Measurements from ENCODE around the gene VWA8. TPM values are rescaled to one million over a fixed set of nuclear protein-coding genes. Genes with fewer than 3 reads are reported as not detected.

Gene VWA8
- total and polyA plus RNA-seq, 4 donors = 7.1 to 50.3 (median 12.4) TPM

- H3K4me3 ChIP-seq (ENCODE audit: low read depth in 1 of 3, low read length in 3 of 3) = no peak overlapping the region
- H3K9me3 ChIP-seq (ENCODE audit: control insufficient read depth in 4 of 4, low read length in 3 of 4) = no peaks in the 10 kb centered on the region
- H3K36me3 ChIP-seq (ENCODE audit: control insufficient read depth in 4 of 4, insufficient read depth in 3 of 4, low read depth in 1 of 4, low read length in 3 of 4) = no peaks in the 10 kb centered on the region
- no peak for DNase-seq (ENCODE audit: low spot score)
- H3K4me1 ChIP-seq (ENCODE audit: control insufficient read depth in 4 of 4, insufficient read depth in 4 of 4, low read length in 3 of 4) = peaks cover 0 to 16% (median 9%) of the 10 kb centered on the region in 4 donors
- peak overlapping the region; percentile 56 to 82 for H3K27ac ChIP-seq (ENCODE audit: low read depth in 1 of 2, low read length in 2 of 2)
- no peaks in the 10 kb centered on the region for H3K27me3 ChIP-seq (ENCODE audit: control insufficient read depth in 4 of 4, insufficient read depth in 4 of 4, low read length in 3 of 4)
- TF ChIP-seq GABPA (IDR thresholded peaks at IDR 0.05 in 1 of 2, conservative IDR thresholded peaks at IDR 0.05 in 1 of 2) (no peak), JUND (IDR thresholded peaks at IDR 0.05) (no peak), RAD21 (IDR thresholded peaks at IDR 0.05) (no peak), FOXA2 (IDR thresholded peaks at IDR 0.05) (no peak), EGR1 (IDR thresholded peaks at IDR 0.05; ENCODE audit: low read depth in 2 of 2) (no peak)
- TF ChIP-seq, protein P1, sequence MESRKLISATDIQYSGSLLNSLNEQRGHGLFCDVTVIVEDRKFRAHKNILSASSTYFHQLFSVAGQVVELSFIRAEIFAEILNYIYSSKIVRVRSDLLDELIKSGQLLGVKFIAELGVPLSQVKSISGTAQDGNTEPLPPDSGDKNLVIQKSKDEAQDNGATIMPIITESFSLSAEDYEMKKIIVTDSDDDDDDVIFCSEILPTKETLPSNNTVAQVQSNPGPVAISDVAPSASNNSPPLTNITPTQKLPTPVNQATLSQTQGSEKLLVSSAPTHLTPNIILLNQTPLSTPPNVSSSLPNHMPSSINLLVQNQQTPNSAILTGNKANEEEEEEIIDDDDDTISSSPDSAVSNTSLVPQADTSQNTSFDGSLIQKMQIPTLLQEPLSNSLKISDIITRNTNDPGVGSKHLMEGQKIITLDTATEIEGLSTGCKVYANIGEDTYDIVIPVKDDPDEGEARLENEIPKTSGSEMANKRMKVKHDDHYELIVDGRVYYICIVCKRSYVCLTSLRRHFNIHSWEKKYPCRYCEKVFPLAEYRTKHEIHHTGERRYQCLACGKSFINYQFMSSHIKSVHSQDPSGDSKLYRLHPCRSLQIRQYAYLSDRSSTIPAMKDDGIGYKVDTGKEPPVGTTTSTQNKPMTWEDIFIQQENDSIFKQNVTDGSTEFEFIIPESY (IDR thresholded peaks at IDR 0.05) = no peak
- TF ChIP-seq, protein P2, sequence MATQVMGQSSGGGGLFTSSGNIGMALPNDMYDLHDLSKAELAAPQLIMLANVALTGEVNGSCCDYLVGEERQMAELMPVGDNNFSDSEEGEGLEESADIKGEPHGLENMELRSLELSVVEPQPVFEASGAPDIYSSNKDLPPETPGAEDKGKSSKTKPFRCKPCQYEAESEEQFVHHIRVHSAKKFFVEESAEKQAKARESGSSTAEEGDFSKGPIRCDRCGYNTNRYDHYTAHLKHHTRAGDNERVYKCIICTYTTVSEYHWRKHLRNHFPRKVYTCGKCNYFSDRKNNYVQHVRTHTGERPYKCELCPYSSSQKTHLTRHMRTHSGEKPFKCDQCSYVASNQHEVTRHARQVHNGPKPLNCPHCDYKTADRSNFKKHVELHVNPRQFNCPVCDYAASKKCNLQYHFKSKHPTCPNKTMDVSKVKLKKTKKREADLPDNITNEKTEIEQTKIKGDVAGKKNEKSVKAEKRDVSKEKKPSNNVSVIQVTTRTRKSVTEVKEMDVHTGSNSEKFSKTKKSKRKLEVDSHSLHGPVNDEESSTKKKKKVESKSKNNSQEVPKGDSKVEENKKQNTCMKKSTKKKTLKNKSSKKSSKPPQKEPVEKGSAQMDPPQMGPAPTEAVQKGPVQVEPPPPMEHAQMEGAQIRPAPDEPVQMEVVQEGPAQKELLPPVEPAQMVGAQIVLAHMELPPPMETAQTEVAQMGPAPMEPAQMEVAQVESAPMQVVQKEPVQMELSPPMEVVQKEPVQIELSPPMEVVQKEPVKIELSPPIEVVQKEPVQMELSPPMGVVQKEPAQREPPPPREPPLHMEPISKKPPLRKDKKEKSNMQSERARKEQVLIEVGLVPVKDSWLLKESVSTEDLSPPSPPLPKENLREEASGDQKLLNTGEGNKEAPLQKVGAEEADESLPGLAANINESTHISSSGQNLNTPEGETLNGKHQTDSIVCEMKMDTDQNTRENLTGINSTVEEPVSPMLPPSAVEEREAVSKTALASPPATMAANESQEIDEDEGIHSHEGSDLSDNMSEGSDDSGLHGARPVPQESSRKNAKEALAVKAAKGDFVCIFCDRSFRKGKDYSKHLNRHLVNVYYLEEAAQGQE (IDR thresholded peaks at IDR 0.05) = no peak
- no peak overlapping the region for H3K9ac ChIP-seq (ENCODE audit: low read depth in 1 of 2, low read length in 2 of 2)
- WGBS = 87% methylated on average over 1 of the region's 1 CpG
Measured at GRCh38 chr13:41644742-41645141, 316.2 kb downstream of the VWA8 start.

DNA sequence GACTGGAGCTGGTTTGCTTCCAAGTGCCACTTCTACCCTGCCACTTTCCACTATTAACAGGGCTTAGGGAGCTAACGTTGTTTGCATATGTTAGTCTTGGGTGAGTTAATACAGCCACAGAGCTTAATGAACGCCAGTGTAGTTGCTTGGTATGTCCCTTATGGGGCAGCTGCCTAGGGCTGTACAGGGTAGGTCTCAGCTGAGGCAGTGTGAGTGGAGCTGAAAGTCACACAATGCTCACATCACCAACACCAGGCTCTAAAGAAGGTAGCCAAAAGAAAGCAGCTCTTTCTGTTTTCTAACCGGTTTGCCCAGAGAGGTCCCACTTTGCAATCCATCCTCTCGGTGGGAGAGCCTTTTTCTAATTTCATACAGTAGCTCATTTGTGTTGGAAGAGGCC lies 317.4 kb downstream of the VWA8 start:
- Histone ChIP-seq H3K4me1 (ENCODE audit: control insufficient read depth in 4 of 4, insufficient read depth in 4 of 4, low read length in 3 of 4) (peaks cover 0 to 16% (median 9%) of the 10 kb centered on the region in 4 donors), H3K27ac (ENCODE audit: low read depth in 1 of 2, low read length in 2 of 2) (no peak overlapping the region), H3K9me3 (ENCODE audit: control insufficient read depth in 4 of 4, low read length in 3 of 4) (no peaks in the 10 kb centered on the region), H3K9ac (ENCODE audit: low read depth in 1 of 2, low read length in 2 of 2) (no peak overlapping the region), H3K27me3 (ENCODE audit: control insufficient read depth in 4 of 4, insufficient read depth in 4 of 4, low read length in 3 of 4) (no peaks in the 10 kb centered on the region), H3K4me3 (ENCODE audit: low read depth in 1 of 3, low read length in 3 of 3) (no peak overlapping the region), H3K36me3 (ENCODE audit: control insufficient read depth in 4 of 4, insufficient read depth in 3 of 4, low read depth in 1 of 4, low read length in 3 of 4) (no peaks in the 10 kb centered on the region)
- TF ChIP-seq RXRA (IDR thresholded peaks at IDR 0.05) (no peak), NR2F2 (IDR thresholded peaks at IDR 0.05) (no peak), YY1 (IDR thresholded peaks at IDR 0.05) (no peak), HNF4A (conservative IDR thresholded peaks at IDR 0.05) (no peak), JUND (IDR thresholded peaks at IDR 0.05) (no peak), HNF4G (IDR thresholded peaks at IDR 0.05) (no peak)
- WGBS = 92% methylated on average over 4 of the region's 4 CpGs
- DNase-seq (ENCODE audit: low spot score) = no peak

- H3K4me3 ChIP-seq (ENCODE audit: low read depth in 1 of 3, low read length in 3 of 3) = no peak overlapping the region
- H3K9ac ChIP-seq (ENCODE audit: low read depth in 1 of 2, low read length in 2 of 2) = no peak overlapping the region
- peaks cover 0 to 16% (median 9%) of the 10 kb centered on the region in 4 donors for H3K4me1 ChIP-seq (ENCODE audit: control insufficient read depth in 4 of 4, insufficient read depth in 4 of 4, low read length in 3 of 4)
Measured at GRCh38 chr13:41641961-41642360, 318.9 kb downstream of the VWA8 start.

More at GRCh38 chr13:41641961-41642360, 318.9 kb downstream of the VWA8 start:
- H3K27me3 ChIP-seq (ENCODE audit: control insufficient read depth in 4 of 4, insufficient read depth in 4 of 4, low read length in 3 of 4) = no peaks in the 10 kb centered on the region
- no peaks in the 10 kb centered on the region for H3K36me3 ChIP-seq (ENCODE audit: control insufficient read depth in 4 of 4, insufficient read depth in 3 of 4, low read depth in 1 of 4, low read length in 3 of 4)
- H3K27ac ChIP-seq (ENCODE audit: low read depth in 1 of 2, low read length in 2 of 2) = no peak overlapping the region
- 96% methylated on average over 4 of the region's 4 CpGs for WGBS
- H3K9me3 ChIP-seq (ENCODE audit: control insufficient read depth in 4 of 4, low read length in 3 of 4) = no peaks in the 10 kb centered on the region
- no peak for DNase-seq (ENCODE audit: low spot score)
- no peak for TF ChIP-seq NR2F2 (IDR thresholded peaks at IDR 0.05)
